CD14-positive monocyte (primary cell): ENCODE measurements around the gene EMC10. TPM values are rescaled to one million over a fixed set of nuclear protein-coding genes. Genes with fewer than 3 reads are reported as not detected.

Experiments used
- DNase-seq, 3 donors: peaks; one replicate each; pipeline ENCODE4 v3.0.0-alpha.2; 2011 to 2022
- H2AFZ ChIP-seq: 2 replicates; pipeline ENCODE4 v1.6.0; 2012; ENCODE audit warnings: mild to moderate bottlenecking, low read depth, low read length, inconsistent platforms; ENCODE audit not compliant: insufficient read depth, poor library complexity, severe bottlenecking
- H3K27ac ChIP-seq, 2 donors: 1 replicate in 1 of 2; 2 replicates in 1 of 2; pipeline ENCODE4 v1.5.1; 2012 to 2013; ENCODE audit warnings: low read length in 2 of 2, control low read depth in 1 of 2, inconsistent platforms in 1 of 2, low read depth in 1 of 2, mild to moderate bottlenecking in 1 of 2
- H3K27me3 ChIP-seq, 2 donors: one replicate each; pipeline versions ENCODE4 v1.6.0 to v1.6.1; 2011 to 2013; ENCODE audit warnings: low read length in 2 of 2; ENCODE audit not compliant: control insufficient read depth in 2 of 2, insufficient read depth in 2 of 2
- H3K36me3 ChIP-seq, 2 donors: replicated peaks in 1 of 2; 1 replicate in 1 of 2; 2 replicates in 1 of 2; pipeline versions ENCODE4 v1.5.1 to v1.6.1; 2012 to 2013; ENCODE audit warnings: low read length in 2 of 2, control low read depth in 1 of 2, inconsistent platforms in 1 of 2, mild to moderate bottlenecking in 1 of 2; ENCODE audit not compliant: insufficient read depth in 2 of 2, control insufficient read depth in 1 of 2
- H3K4me1 ChIP-seq, 2 donors: 1 replicate in 1 of 2; 2 replicates in 1 of 2; pipeline versions ENCODE4 v1.5.1 to v1.6.1; 2012 to 2013; ENCODE audit warnings: low read length in 2 of 2, control low read depth in 1 of 2, inconsistent platforms in 1 of 2, mild to moderate bottlenecking in 1 of 2, moderate library complexity in 1 of 2; ENCODE audit not compliant: insufficient read depth in 2 of 2, control insufficient read depth in 1 of 2
- H3K4me2 ChIP-seq: replicated peaks from 2 replicates; pipeline ENCODE3; 2012; ENCODE audit warnings: low read length, moderate library complexity, mild to moderate bottlenecking; ENCODE audit not compliant: poor library complexity, severe bottlenecking; ENCODE audit errors: extremely low read depth
- H3K4me3 ChIP-seq, 3 experiments: fragments of 200-600 bp in 1 of 3; sonication (generic) in 1 of 3; replicated peaks in 1 of 3; 1 replicate in 2 of 3; 2 replicates in 1 of 3; pipeline ENCODE4 v1.5.1; 2011 to 2013; ENCODE audit warnings: low read length in 3 of 3, mild to moderate bottlenecking in 3 of 3, control low read depth in 2 of 3, low read depth in 2 of 3, inconsistent platforms in 1 of 3, moderate library complexity in 1 of 3
- H3K79me2 ChIP-seq: 2 replicates; pipeline ENCODE4 v1.6.0; 2012; ENCODE audit warnings: mild to moderate bottlenecking, control low read depth, inconsistent platforms, low read length, moderate library complexity; ENCODE audit not compliant: insufficient read depth
- H3K9ac ChIP-seq: 2 replicates; pipeline ENCODE4 v1.6.0; 2017; ENCODE audit warnings: low read length, mild to moderate bottlenecking; ENCODE audit not compliant: insufficient read depth, poor library complexity, severe bottlenecking
- H3K9me3 ChIP-seq, 2 donors: replicated peaks in 1 of 2; 1 replicate in 1 of 2; 2 replicates in 1 of 2; pipeline versions ENCODE4 v1.5.1 to v1.6.1; 2012 to 2013; ENCODE audit warnings: low read length in 2 of 2, control low read depth in 1 of 2; ENCODE audit not compliant: control insufficient read depth in 1 of 2, insufficient read depth in 1 of 2
- H4K20me1 ChIP-seq: 2 replicates; pipeline ENCODE4 v1.6.0; 2012; ENCODE audit warnings: mild to moderate bottlenecking, low read length, control low read depth, moderate library complexity; ENCODE audit not compliant: insufficient read depth
- H3K27ac Mint-ChIP-seq, 7 donors: one replicate each; pipeline ENCODE4 v1.8.0; 2020; ENCODE audit warnings: mild to moderate bottlenecking in 7 of 7, mixed read lengths in 7 of 7, moderate library complexity in 6 of 7, inconsistent platforms in 2 of 7
- H3K27me3 Mint-ChIP-seq, 3 donors: one replicate each; pipeline ENCODE4 v1.8.0; 2021 to 2022; ENCODE audit warnings: low read depth in 3 of 3, mild to moderate bottlenecking in 3 of 3, mixed read lengths in 3 of 3, moderate library complexity in 3 of 3, inconsistent platforms in 1 of 3
- H3K36me3 Mint-ChIP-seq, 2 donors: one replicate each; pipeline ENCODE4 v1.8.0; 2020; ENCODE audit warnings: mixed read lengths in 2 of 2, inconsistent platforms in 1 of 2, mild to moderate bottlenecking in 1 of 2
- H3K4me1 Mint-ChIP-seq: one replicate; pipeline ENCODE4 v1.8.0; 2020; ENCODE audit warnings: mild to moderate bottlenecking, mixed read lengths
- H3K4me3 Mint-ChIP-seq, 2 donors: one replicate each; pipeline ENCODE4 v1.8.0; 2020; ENCODE audit warnings: mild to moderate bottlenecking in 2 of 2, mixed read lengths in 2 of 2, moderate library complexity in 1 of 2
- H3K9me3 Mint-ChIP-seq, 7 donors: one replicate each; pipeline ENCODE4 v1.8.0; 2020 to 2022; ENCODE audit warnings: mixed read lengths in 7 of 7, mild to moderate bottlenecking in 6 of 7, moderate library complexity in 6 of 7, inconsistent platforms in 2 of 7
- CTCF ChIP-seq: fragments of 200-600 bp; IDR thresholded peaks from one replicate; pipeline ENCODE4 v1.8.0; 2022; ENCODE audit warnings: antibody characterized with exemption, mild to moderate bottlenecking
- WGBS: methylation state at CpG from one replicate; pipeline ENCODE4 v1.1.5; 2013; ENCODE audit warnings: missing lambda C conversion rate; ENCODE audit not compliant: insufficient coverage; 5-methylcytosine and 5-hydroxymethylcytosine counted together
- intact Hi-C, 2 donors: fragments of 100-400 bp; cut with micrococcal nuclease; formaldehyde crosslinking; loops; one replicate each; pipeline versions ENCODE4 v1.15.0 to v1.15.1; 2023
- polyA plus RNA-seq, 3 donors: library from polyadenylated mRNA; depleted of rRNA in 1 of 3; unstranded in 2 of 3; stranded (reverse) in 1 of 3; fragments of 300-500 nt in 2 of 3; fragments of >200 nt in 1 of 3; fragmentation: Illumina TruSeq in 2 of 3; gene quantifications; 1 replicate in 2 of 3; 2 replicates in 1 of 3; pipeline ENCODE4 v1.2.3, GENCODE V29; 2012 to 2021

EMC10 gene
- polyA plus RNA-seq, 3 donors: 8.5 to 50.4 (median 9.3) TPM

DNA sequence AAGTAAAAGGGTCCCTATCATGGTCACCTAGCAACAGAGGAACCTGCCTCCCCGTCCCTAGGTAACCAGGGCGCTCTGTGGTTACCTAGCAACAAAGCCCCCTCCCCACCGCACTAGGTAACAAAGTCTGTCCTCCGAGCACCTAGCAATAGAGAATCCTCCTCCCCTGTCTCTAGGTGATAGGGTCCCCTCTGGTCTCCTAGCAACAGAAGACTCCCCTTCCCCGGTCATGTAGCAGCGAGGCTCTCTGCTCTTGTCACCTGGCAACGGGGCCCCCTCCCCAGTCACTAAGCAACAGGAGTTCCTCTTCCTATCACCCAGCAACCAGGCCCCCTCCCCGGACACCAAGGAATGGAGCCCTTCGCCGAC, 34.4 kb downstream of the EMC10 start:
- peaks cover 4% of the 10 kb centered on the region for H3K79me2 ChIP-seq
- peak overlapping the region; percentile 88 for H3K4me2 ChIP-seq
- no peak for TF ChIP-seq CTCF
- no peak for DNase-seq
- Mint-ChIP-seq H3K9me3 (peaks cover 0 to under 1% (median 0%) of the 10 kb centered on the region in 7 donors), H3K27me3 (peaks cover 7 to 24% (median 15%) of the 10 kb centered on the region in 3 donors), H3K4me1 (peaks cover 15% of the 10 kb centered on the region), H3K4me3 (peak overlapping the region; percentile 90 to 95), H3K36me3 (peaks cover 9 to 10% of the 10 kb centered on the region in 2 donors), H3K27ac (peak overlapping the region; percentile 92 to 97 (median 96))
- no peaks in the 10 kb centered on the region for H3K36me3 ChIP-seq
- peak overlapping the region; percentile 77 to 91 (median 83) for H3K4me3 ChIP-seq
- peak overlapping the region; percentile 72 to 91 for H3K27ac ChIP-seq
- H3K4me1 ChIP-seq: peaks cover 11 to 16% of the 10 kb centered on the region in 2 donors
- peak overlapping the region; percentile 86 for H3K9ac ChIP-seq
- H3K27me3 ChIP-seq: peaks cover 0 to 6% of the 10 kb centered on the region in 2 donors
- intact Hi-C loops: loop anchor here (1.0 to 5.0 kb wide), 5 partner anchors 34 to 292 kb away; partner anchors contain the start of genes EMC10 (in 2 of the 2), GARIN5A (in 2 of the 2), NR1H2 (in 1 of the 2) and POLD1 (in 1 of the 2)
- WGBS: 6% methylated on average over 7 of the region's 10 CpGs
- H2AFZ ChIP-seq: peak overlapping the region; percentile 82
- H4K20me1 ChIP-seq: no peaks in the 10 kb centered on the region
- H3K9me3 ChIP-seq: no peaks in the 10 kb centered on the region

DNA sequence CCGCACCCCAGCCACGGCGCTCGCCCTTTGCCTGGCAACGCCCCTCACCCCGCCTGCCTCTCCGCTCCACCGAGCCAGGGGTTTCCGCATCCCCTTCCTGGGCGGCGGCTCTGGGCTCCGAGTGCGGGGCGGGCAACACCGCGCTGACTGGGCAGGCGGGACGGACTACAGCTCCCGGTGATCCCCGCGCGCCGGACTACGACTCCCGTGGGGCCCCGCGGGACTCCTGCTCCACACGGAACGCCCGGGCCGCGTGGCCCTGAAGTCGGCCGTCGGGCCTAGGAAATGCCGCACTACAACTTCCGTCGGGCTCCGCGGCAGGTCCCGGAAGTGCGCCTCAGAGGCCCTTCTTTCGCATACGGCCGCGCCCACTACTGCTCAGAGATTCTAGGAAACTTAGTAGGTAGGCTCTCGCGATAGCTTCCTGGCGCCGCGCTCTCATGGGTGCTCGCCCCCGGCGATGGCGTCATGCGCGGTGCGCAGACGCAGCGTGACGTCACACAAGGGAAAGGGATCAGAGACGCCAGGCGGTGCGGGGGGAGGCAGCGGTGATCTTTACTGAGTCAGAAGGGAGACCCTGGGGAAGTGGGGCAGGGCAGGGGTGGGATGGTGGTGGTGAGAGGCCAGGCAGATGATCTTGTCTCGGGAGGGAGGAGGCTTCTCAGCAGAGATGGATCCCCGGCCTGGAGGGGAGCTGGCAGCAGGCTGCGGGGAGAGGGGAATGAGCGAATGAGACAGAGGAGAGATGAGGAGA, 34.9 kb downstream of the EMC10 start, which contains the start of gene JOSD2:
Gene JOSD2, minus strand, starts transcription at position 123 of the 754 bp plus-strand sequence. CDS start 760 bp downstream, outside the sequence.
- peaks cover 9% of the 10 kb centered on the region in 2 donors for H3K36me3 Mint-ChIP-seq
- H3K4me1 Mint-ChIP-seq: peaks cover 15% of the 10 kb centered on the region
- Histone ChIP-seq H3K4me2 (peak within 1 kb of the TSS; percentile 88), H3K36me3 (no peaks in the 10 kb centered on the region), H4K20me1 (no peaks in the 10 kb centered on the region), H3K79me2 (peaks cover 4% of the 10 kb centered on the region), H3K4me1 (peaks cover 11 to 16% of the 10 kb centered on the region in 2 donors), H3K27ac (peak within 1 kb of the TSS; percentile 72 to 91), H3K27me3 (peaks cover 0 to 6% of the 10 kb centered on the region in 2 donors), H3K4me3 (peak within 1 kb of the TSS; percentile 77 to 91 (median 83)), H3K9ac (peak within 1 kb of the TSS; percentile 86), H2AFZ (peak within 1 kb of the TSS; percentile 82), H3K9me3 (no peaks in the 10 kb centered on the region)
- DNase-seq: peak; percentile 99 to 100 (median 100)
- 1% methylated on average over 68 of the region's 69 CpGs for WGBS
- intact Hi-C loops: loop anchor here (1.0 to 5.0 kb wide), 5 partner anchors 34 to 291 kb away; partner anchors contain the start of genes EMC10 (in 2 of the 2), GARIN5A (in 2 of the 2), NR1H2 (in 1 of the 2) and POLD1 (in 1 of the 2)
- H3K27ac Mint-ChIP-seq: peak within 1 kb of the TSS; percentile 92 to 97 (median 96)
- H3K4me3 Mint-ChIP-seq: peak within 1 kb of the TSS; percentile 90 to 95
- TF ChIP-seq CTCF: no peak
- peaks cover 13 to 30% (median 21%) of the 10 kb centered on the region in 3 donors for H3K27me3 Mint-ChIP-seq
- peaks cover 0 to 2% (median 0%) of the 10 kb centered on the region in 7 donors for H3K9me3 Mint-ChIP-seq
